AG09309 (cell line): ENCODE results near the gene GGA1.

Experiments
- DNase-seq: peaks from one replicate; pipeline ENCODE4 v3.0.0-alpha.2; 2010; ENCODE audit warnings: low read depth
- H3K4me3 ChIP-seq: 2 replicates; pipeline ENCODE4 v1.5.1; 2011; ENCODE audit warnings: mild to moderate bottlenecking, low read depth, low read length, moderate library complexity; ENCODE audit not compliant: control insufficient read depth
- CTCF ChIP-seq: IDR thresholded peaks from 2 replicates; pipeline ENCODE4 v1.5.1; 2011; ENCODE audit warnings: mild to moderate bottlenecking, low read depth, low read length, inconsistent platforms; ENCODE audit not compliant: insufficient read depth, control insufficient read depth; ENCODE audit errors: missing control alignments

The GGA1 gene

GRCh38 chr22:37566903-37567798, 41.5 kb upstream of the GGA1 start:
- no peak overlapping the region for H3K4me3 ChIP-seq
- DNase-seq, result no peak
- TF ChIP-seq CTCF, result peak; percentile 89

GRCh38 chr22:37568012-37568411, 40.6 kb upstream of the GGA1 start:
- no peak for DNase-seq

GRCh38 chr22:37568448-37569008, 40.1 kb upstream of the GGA1 start:
- no peak overlapping the region for H3K4me3 ChIP-seq
- no peak for TF ChIP-seq CTCF
- no peak for DNase-seq

More at GRCh38 chr22:37568012-37568411, 40.6 kb upstream of the GGA1 start:
- TF ChIP-seq CTCF, result no peak
- H3K4me3 ChIP-seq, result no peak overlapping the region

GRCh38 chr22:37569009-37569920, 39.4 kb upstream of the GGA1 start:
- no peak overlapping the region for H3K4me3 ChIP-seq
- no peak for DNase-seq
- TF ChIP-seq CTCF, result no peak

- DNase-seq, result no peak
- no peak for TF ChIP-seq CTCF
- no peak overlapping the region for H3K4me3 ChIP-seq
Observed at GRCh38 chr22:37569921-37570660, 38.5 kb upstream of the GGA1 start.

- TF ChIP-seq CTCF, result no peak
- DNase-seq, result no peak
- no peak overlapping the region for H3K4me3 ChIP-seq
Observed at GRCh38 chr22:37570661-37570976, 38.0 kb upstream of the GGA1 start.
